Measurements from ENCODE around the gene AUTS2.

AUTS2 gene

GRCh38 chr7:69922026-69922803 is 323.9 kb downstream of the AUTS2 start:
- H3K4me3 ChIP-seq (ENCODE audit: low read depth in 1 of 2, low read length in 1 of 2): no peak overlapping the region
- H3K9me3 ChIP-seq: no peaks in the 10 kb centered on the region
- no peaks in the 10 kb centered on the region for H3K4me1 ChIP-seq (ENCODE audit: control insufficient read depth in 1 of 2, insufficient read depth in 1 of 2, low read depth in 1 of 2, low read length in 1 of 2)
- no peaks in the 10 kb centered on the region for H3K36me3 ChIP-seq
- TF ChIP-seq, protein P1, sequence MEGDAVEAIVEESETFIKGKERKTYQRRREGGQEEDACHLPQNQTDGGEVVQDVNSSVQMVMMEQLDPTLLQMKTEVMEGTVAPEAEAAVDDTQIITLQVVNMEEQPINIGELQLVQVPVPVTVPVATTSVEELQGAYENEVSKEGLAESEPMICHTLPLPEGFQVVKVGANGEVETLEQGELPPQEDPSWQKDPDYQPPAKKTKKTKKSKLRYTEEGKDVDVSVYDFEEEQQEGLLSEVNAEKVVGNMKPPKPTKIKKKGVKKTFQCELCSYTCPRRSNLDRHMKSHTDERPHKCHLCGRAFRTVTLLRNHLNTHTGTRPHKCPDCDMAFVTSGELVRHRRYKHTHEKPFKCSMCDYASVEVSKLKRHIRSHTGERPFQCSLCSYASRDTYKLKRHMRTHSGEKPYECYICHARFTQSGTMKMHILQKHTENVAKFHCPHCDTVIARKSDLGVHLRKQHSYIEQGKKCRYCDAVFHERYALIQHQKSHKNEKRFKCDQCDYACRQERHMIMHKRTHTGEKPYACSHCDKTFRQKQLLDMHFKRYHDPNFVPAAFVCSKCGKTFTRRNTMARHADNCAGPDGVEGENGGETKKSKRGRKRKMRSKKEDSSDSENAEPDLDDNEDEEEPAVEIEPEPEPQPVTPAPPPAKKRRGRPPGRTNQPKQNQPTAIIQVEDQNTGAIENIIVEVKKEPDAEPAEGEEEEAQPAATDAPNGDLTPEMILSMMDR (IDR thresholded peaks at IDR 0.05): no peak
- no peaks in the 10 kb centered on the region for H3K27me3 ChIP-seq
- no peak overlapping the region for H3K27ac ChIP-seq

- H3K4me1 ChIP-seq (ENCODE audit: control insufficient read depth in 1 of 2, insufficient read depth in 1 of 2, low read depth in 1 of 2, low read length in 1 of 2): no peaks in the 10 kb centered on the region
- no peaks in the 10 kb centered on the region for H3K9me3 ChIP-seq
- no peak overlapping the region for H3K4me3 ChIP-seq (ENCODE audit: low read depth in 1 of 2, low read length in 1 of 2)
- no peaks in the 10 kb centered on the region for H3K27me3 ChIP-seq
- no peaks in the 10 kb centered on the region for H3K36me3 ChIP-seq
- TF ChIP-seq, protein P1 (IDR thresholded peaks at IDR 0.05): no peak
- H3K27ac ChIP-seq: no peak overlapping the region
These were observed 329.2 kb downstream of the AUTS2 start for GRCh38 chr7:69927461-69927860.

- H3K27me3 ChIP-seq: no peaks in the 10 kb centered on the region
These were observed 330.3 kb downstream of the AUTS2 start for GRCh38 chr7:69928621-69929020.

DNA sequence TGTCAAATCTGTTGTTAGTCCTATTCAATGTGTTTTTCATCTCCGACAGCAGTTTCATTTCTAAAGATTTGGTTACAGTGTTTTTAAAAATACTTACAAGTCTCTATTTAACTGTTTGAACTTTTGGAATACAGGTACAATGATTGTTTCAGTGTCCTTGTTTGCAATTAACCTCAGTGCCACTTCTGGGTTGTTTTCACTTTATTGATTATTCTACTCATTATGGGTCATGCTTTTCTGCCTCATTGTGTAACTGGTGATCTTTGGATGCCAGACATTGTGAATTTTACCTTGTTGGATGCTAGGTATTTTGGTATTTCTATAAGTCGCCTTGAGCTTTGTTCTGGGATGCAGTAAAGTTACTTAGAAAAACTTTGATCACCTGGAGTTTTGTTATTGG is 331.3 kb downstream of the AUTS2 start:
- H3K4me1 ChIP-seq (ENCODE audit: control insufficient read depth in 1 of 2, insufficient read depth in 1 of 2, low read depth in 1 of 2, low read length in 1 of 2): no peaks in the 10 kb centered on the region

More at GRCh38 chr7:69928621-69929020, 330.3 kb downstream of the AUTS2 start:
- no peak overlapping the region for H3K27ac ChIP-seq
- TF ChIP-seq, protein P1 (IDR thresholded peaks at IDR 0.05): no peak
- no peaks in the 10 kb centered on the region for H3K4me1 ChIP-seq (ENCODE audit: control insufficient read depth in 1 of 2, insufficient read depth in 1 of 2, low read depth in 1 of 2, low read length in 1 of 2)
- no peaks in the 10 kb centered on the region for H3K9me3 ChIP-seq
- H3K36me3 ChIP-seq: no peaks in the 10 kb centered on the region
- H3K4me3 ChIP-seq (ENCODE audit: low read depth in 1 of 2, low read length in 1 of 2): no peak overlapping the region

DNA sequence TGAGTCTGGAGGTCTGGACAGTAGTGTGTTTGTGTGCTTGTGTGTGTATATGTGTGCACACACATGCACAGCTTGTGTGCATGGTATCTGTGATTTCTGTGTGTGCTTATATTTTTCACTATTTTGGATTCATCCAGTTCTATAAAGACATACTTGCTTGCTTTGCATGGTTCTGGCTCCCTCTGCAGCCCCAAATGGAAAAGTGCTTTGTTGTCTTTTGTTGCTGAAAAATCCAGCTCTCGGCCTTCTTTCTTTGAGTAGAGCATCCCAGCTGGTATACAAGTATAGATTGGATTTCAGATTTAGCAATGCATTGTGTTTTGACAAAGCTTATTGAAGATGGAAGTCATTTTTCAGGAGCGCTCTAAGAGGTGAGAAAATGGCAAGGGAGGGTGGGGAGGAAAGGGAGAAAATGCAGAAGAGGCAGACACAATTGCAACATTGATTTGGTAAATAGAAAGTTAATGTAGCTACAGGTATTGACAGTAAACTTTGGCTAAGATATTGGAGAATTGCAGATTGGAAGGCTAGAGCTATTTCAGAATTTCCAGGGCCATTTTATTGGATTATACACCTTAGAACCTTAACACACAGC is 333.9 kb downstream of the AUTS2 start:
- Histone ChIP-seq H3K27me3 (no peaks in the 10 kb centered on the region), H3K36me3 (no peaks in the 10 kb centered on the region), H3K4me3 (ENCODE audit: low read depth in 1 of 2, low read length in 1 of 2) (no peak overlapping the region), H3K4me1 (ENCODE audit: control insufficient read depth in 1 of 2, insufficient read depth in 1 of 2, low read depth in 1 of 2, low read length in 1 of 2) (no peaks in the 10 kb centered on the region), H3K9me3 (no peaks in the 10 kb centered on the region), H3K27ac (no peak overlapping the region)
- TF ChIP-seq, protein P1 (IDR thresholded peaks at IDR 0.05): no peak

More for the DNA sequence above, 331.3 kb downstream of the AUTS2 start:
- H3K9me3 ChIP-seq: no peaks in the 10 kb centered on the region
- H3K4me3 ChIP-seq (ENCODE audit: low read depth in 1 of 2, low read length in 1 of 2): no peak overlapping the region
- no peaks in the 10 kb centered on the region for H3K36me3 ChIP-seq
- TF ChIP-seq, protein P1 (IDR thresholded peaks at IDR 0.05): no peak
- H3K27ac ChIP-seq: no peak overlapping the region
- H3K27me3 ChIP-seq: no peaks in the 10 kb centered on the region

All from neutrophil (primary cell).